A549 (cell line): Measurements from ENCODE around the gene MED27. TPM values are rescaled to one million over a fixed set of nuclear protein-coding genes. Genes with fewer than 3 reads are reported as not detected.
A peak's percentile ranks its signal among the peaks of the same experiment; 100 is the strongest.

Experiments
- ATAC-seq, 2 experiments: fragments of 200-7000 bp in 1 of 2; fragments of >200 bp in 1 of 2; cut with Nextera tagmentation in 1 of 2; cut with Tn5 transposase in 1 of 2; 3 replicates each; pipeline versions ENCODE4 v1.8.0 to v1.9.1; 2018 to 2020; ENCODE audit warnings: mild to moderate bottlenecking in 1 of 2, moderate library complexity in 1 of 2
- CTCF ChIA-PET: fragments of 300-600 bp; sonication (Branson Sonifier 250); formaldehyde crosslinking; extraction: SDS; loops from one replicate; lab custom pipeline; 2021; ENCODE audit warnings: antibody characterized with exemption, inconsistent platforms; lab: Yijun Ruan, JAX
- POLR2A ChIA-PET: fragments of 350-600 bp; formaldehyde crosslinking; extraction: SDS; loops from one replicate; lab custom pipeline; 2021; ENCODE audit warnings: antibody characterized with exemption, inconsistent platforms; lab: Yijun Ruan, JAX
- DNase-seq, 2 experiments: peaks; one replicate each; pipeline versions ENCODE4 v3.0.0 to v3.0.0-alpha.2; 2011 to 2016; ENCODE audit warnings: low read depth in 1 of 2, low spot score in 1 of 2
- FAIRE-seq: peaks from 2 replicates; lab custom pipeline; 2011; peaks lifted over from hg19 to GRCh38; lab: Jason Lieb, UNC
- H3K27ac ChIP-seq, 2 experiments: fragments of >200 bp; sonication (Bioruptor Twin); formaldehyde crosslinking; 3 replicates each; pipeline ENCODE4 v1.5.1; 2016 to 2017
- H3K4me1 ChIP-seq: fragments of >200 bp; sonication (Bioruptor Twin); formaldehyde crosslinking; 3 replicates; pipeline ENCODE4 v1.6.1; 2016
- H3K4me2 ChIP-seq: fragments of >200 bp; sonication (Bioruptor Twin); formaldehyde crosslinking; 3 replicates; pipeline ENCODE4 v1.6.1; 2016
- H3K4me3 ChIP-seq: fragments of >200 bp; sonication (Bioruptor Twin); formaldehyde crosslinking; 3 replicates; pipeline ENCODE4 v1.5.1; 2016
- H3K9me3 ChIP-seq: fragments of >200 bp; sonication (Bioruptor Twin); formaldehyde crosslinking; 3 replicates; pipeline ENCODE4 v1.6.1; 2016
- CBX8 ChIP-seq: fragments of 200-600 bp; sonication (generic); IDR thresholded peaks from 2 replicates; pipeline ENCODE4 v1.6.1; 2016
- CHD2 ChIP-seq: fragments of 150-350 bp; IDR thresholded peaks from 2 replicates; pipeline ENCODE4 v1.6.1; 2014; ENCODE audit warnings: low read length; ENCODE audit not compliant: partially characterized antibody
- EHMT2 ChIP-seq: fragments of 200-600 bp; sonication (generic); IDR thresholded peaks from 2 replicates; pipeline ENCODE4 v1.6.1; 2016; ENCODE audit warnings: antibody characterized with exemption, low read depth, mild to moderate bottlenecking, moderate library complexity
- ELK1 ChIP-seq: fragments of 150-350 bp; IDR thresholded peaks from 2 replicates; pipeline ENCODE4 v1.6.1; 2014; ENCODE audit warnings: low read depth, mild to moderate bottlenecking, low read length
- ESRRA ChIP-seq: fragments of 150-350 bp; IDR thresholded peaks from 2 replicates; pipeline ENCODE4 v1.6.1; 2014; ENCODE audit warnings: mild to moderate bottlenecking, low read length, borderline replicate concordance
- FOSB ChIP-seq: fragments of 250-450 bp; sonication (Bioruptor Pico); IDR thresholded peaks from 2 replicates; pipeline ENCODE4 v1.5.0; 2020; ENCODE audit warnings: mild to moderate bottlenecking, moderate library complexity
- FOSL2 ChIP-seq, 2 experiments: fragments of 450-650 bp in 1 of 2; fragments of >200 bp in 1 of 2; sonication (Bioruptor Twin) in 1 of 2; formaldehyde crosslinking; IDR thresholded peaks; 2 replicates each; pipeline versions ENCODE4 v1.5.0 to v1.6.1; 2016 to 2020; ENCODE audit warnings: mild to moderate bottlenecking in 1 of 2, moderate library complexity in 1 of 2
- FOXS1 ChIP-seq: fragments of 250-450 bp; sonication (Bioruptor Pico); IDR thresholded peaks from 2 replicates; pipeline ENCODE4 v1.5.0; 2020; ENCODE audit warnings: mild to moderate bottlenecking, moderate library complexity
- GATA3 ChIP-seq: IDR thresholded peaks from 2 replicates; pipeline ENCODE4 v1.6.1; 2012; ENCODE audit warnings: borderline replicate concordance
- HEYL ChIP-seq: fragments of 250-450 bp; sonication (Bioruptor Pico); IDR thresholded peaks from 2 replicates; pipeline ENCODE4 v1.8.0; 2021; ENCODE audit warnings: mild to moderate bottlenecking, moderate library complexity
- HOXB13 ChIP-seq: fragments of 250-450 bp; sonication (Bioruptor Pico); IDR thresholded peaks from 2 replicates; pipeline ENCODE4 v1.5.0; 2020; ENCODE audit warnings: low read depth, mild to moderate bottlenecking, moderate library complexity
- HOXB5 ChIP-seq: fragments of 250-450 bp; sonication (Bioruptor Pico); IDR thresholded peaks from 2 replicates; pipeline ENCODE4 v1.5.0; 2020; ENCODE audit warnings: mild to moderate bottlenecking, moderate library complexity
- KDM1A ChIP-seq: fragments of 200-600 bp; sonication (generic); IDR thresholded peaks from 2 replicates; pipeline ENCODE4 v1.6.1; 2016; ENCODE audit warnings: low read depth, mild to moderate bottlenecking
- MYC ChIP-seq: IDR thresholded peaks from 2 replicates; pipeline ENCODE4 v1.6.1; 2012; ENCODE audit warnings: mild to moderate bottlenecking, inconsistent platforms, low read length, improper control_type of control experiment, borderline replicate concordance
- NPAS2 ChIP-seq: fragments of 250-450 bp; sonication (Bioruptor Pico); IDR thresholded peaks from 2 replicates; pipeline ENCODE4 v1.8.0; 2022; ENCODE audit warnings: mild to moderate bottlenecking, moderate library complexity, borderline replicate concordance
- NR3C1 ChIP-seq: fragments of >200 bp; sonication (Bioruptor Twin); formaldehyde crosslinking; IDR thresholded peaks from 3 replicates; pipeline ENCODE4 v1.6.1; 2017
- PBX3 ChIP-seq: IDR thresholded peaks from 2 replicates; pipeline ENCODE4 v1.6.1; 2012
- PHF8 ChIP-seq: fragments of 200-600 bp; sonication (generic); IDR thresholded peaks from 2 replicates; pipeline ENCODE4 v1.6.1; 2016; ENCODE audit warnings: low read depth, mild to moderate bottlenecking, antibody characterized with exemption, moderate library complexity, borderline replicate concordance
- POLR2AphosphoS2 ChIP-seq: conservative IDR thresholded peaks from 2 replicates; pipeline ENCODE4 v1.6.1; 2012; ENCODE audit warnings: low read length, improper control_type of control experiment, inconsistent platforms
- RAD21 ChIP-seq, 2 experiments: fragments of >200 bp in 1 of 2; sonication (Bioruptor Twin) in 1 of 2; formaldehyde crosslinking in 1 of 2; IDR thresholded peaks in 1 of 2; conservative IDR thresholded peaks in 1 of 2; 2 replicates in 1 of 2; 3 replicates in 1 of 2; pipeline ENCODE4 v1.6.1; 2012 to 2018; ENCODE audit warnings: inconsistent platforms in 1 of 2
- RARB ChIP-seq: fragments of 250-450 bp; sonication (Bioruptor Pico); IDR thresholded peaks from 2 replicates; pipeline ENCODE4 v1.8.0; 2021; ENCODE audit warnings: mild to moderate bottlenecking, moderate library complexity
- RFX5 ChIP-seq: fragments of 450-650 bp; IDR thresholded peaks from 2 replicates; pipeline ENCODE4 v1.7.1; 2014; ENCODE audit warnings: antibody characterized with exemption, mild to moderate bottlenecking, moderate library complexity
- TP53 ChIP-seq: fragments of 250-450 bp; sonication (Bioruptor Pico); IDR thresholded peaks from 2 replicates; pipeline ENCODE4 v1.5.0; 2021; ENCODE audit warnings: mild to moderate bottlenecking, moderate library complexity
- ZNF302 ChIP-seq: fragments of 250-450 bp; sonication (Bioruptor Pico); IDR thresholded peaks from 2 replicates; pipeline ENCODE4 v1.9.0; 2021; ENCODE audit warnings: inconsistent platforms, mild to moderate bottlenecking, moderate library complexity
- WGBS: methylation state at CpG from one replicate; pipeline ENCODE4 v1.1.6; 2017; ENCODE audit errors: missing lambda C conversion rate; 5-methylcytosine and 5-hydroxymethylcytosine counted together
- polyA plus RNA-seq, 4 experiments: library from polyadenylated mRNA; depleted of rRNA in 3 of 4; stranded (reverse); fragments of >200 nt; fragmentation: RNase III in 1 of 4; extraction: RNeasy Plus Mini Kit Qiagen cat#74134 plus additional on column Dnase treatment in 1 of 4; gene quantifications; 2 replicates in 3 of 4; 3 replicates in 1 of 4; pipeline ENCODE4 v1.2.3, GENCODE V29; 2011 to 2017

The MED27 gene
- polyA plus RNA-seq, 2 of the 4 experiments (the other 2 are of a cell fraction): 24.2 to 37.8 TPM

- WGBS: 56% methylated on average over 5 of the region's 5 CpGs
- no peak overlapping the region for H3K4me2 ChIP-seq
- DNase-seq: no peak
- no peak overlapping the region for H3K27ac ChIP-seq
- TF ChIP-seq FOSL2 (IDR thresholded peaks at IDR 0.05) (no peak), FOSL2 (CRISPR knock-in tag; IDR thresholded peaks at IDR 0.05) (peak; percentile 56), TP53 (no peak)
- H3K4me1 ChIP-seq: peaks cover 3% of the 10 kb centered on the region; the same call in 1 of the 3 replicates
- no peak for ATAC-seq
- no peak overlapping the region for H3K4me3 ChIP-seq
- CTCF ChIA-PET: no interaction called here
- no peaks in the 10 kb centered on the region for H3K9me3 ChIP-seq
- POLR2A ChIA-PET: no interaction called here
- no peak for FAIRE-seq
Measured at GRCh38 chr9:131892162-131892707, 187.4 kb downstream of the MED27 start.

GRCh38 chr9:131891598-131891997 is 188.1 kb downstream of the MED27 start:
- ChIA-PET POLR2A (no interaction called here), CTCF (no interaction called here)
- Histone ChIP-seq H3K9me3 (no peaks in the 10 kb centered on the region), H3K4me1 (peaks cover 3% of the 10 kb centered on the region; the same call in 1 of the 3 replicates), H3K4me3 (no peak overlapping the region), H3K4me2 (no peak overlapping the region), H3K27ac (no peak overlapping the region)
- FAIRE-seq: no peak
- ATAC-seq: no peak
- WGBS: 96% methylated on average over 8 of the region's 8 CpGs
- DNase-seq: no peak
- TF ChIP-seq HOXB13 (CRISPR knock-in tag): no peak
- TF ChIP-seq FOXS1 (CRISPR knock-in tag): no peak
- no peak for TF ChIP-seq NPAS2
- TF ChIP-seq PHF8: no peak
- TF ChIP-seq GATA3: no peak
- no peak for TF ChIP-seq RARB (CRISPR knock-in tag)
- TF ChIP-seq EHMT2: no peak
- TF ChIP-seq ELK1: no peak
- no peak for TF ChIP-seq HEYL (CRISPR knock-in tag)
- no peak for TF ChIP-seq KDM1A
- TF ChIP-seq PBX3: no peak
- TF ChIP-seq ZNF302 (CRISPR knock-in tag): no peak
- TF ChIP-seq MYC: no peak
- TF ChIP-seq FOSB (CRISPR knock-in tag): no peak
- no peak for TF ChIP-seq CBX8
- no peak for TF ChIP-seq CHD2
- no peak for TF ChIP-seq NR3C1
- TF ChIP-seq ESRRA: no peak
- no peak for TF ChIP-seq RAD21 (conservative IDR thresholded peaks at IDR 0.05 in 1 of 2, IDR thresholded peaks at IDR 0.05 in 1 of 2)

- ChIA-PET CTCF (no interaction called here), POLR2A (no interaction called here)
- H3K4me3 ChIP-seq: no peak overlapping the region
- WGBS: 87% methylated on average over 11 of the region's 11 CpGs
- FAIRE-seq (no peak), DNase-seq (no peak), ATAC-seq (no peak)
- H3K4me2 ChIP-seq: no peak overlapping the region
- H3K9me3 ChIP-seq: no peaks in the 10 kb centered on the region
- H3K27ac ChIP-seq: no peak overlapping the region
- TF ChIP-seq RFX5 (no peak), HOXB5 (CRISPR knock-in tag) (no peak), ELK1 (no peak), CHD2 (no peak), POLR2AphosphoS2 (no peak), ESRRA (no peak)
- H3K4me1 ChIP-seq: peaks cover 3% of the 10 kb centered on the region; the same call in 1 of the 3 replicates
Measured at GRCh38 chr9:131889437-131890251, 190.0 kb downstream of the MED27 start.
